Breast epithelium (tissue), 4 donors: ENCODE results near the gene ME3. TPM values are rescaled to one million over a fixed set of nuclear protein-coding genes. Genes with fewer than 3 reads are reported as not detected.

Experiments used
- DNase-seq, 2 donors: peaks; one replicate each; pipeline ENCODE4 v3.0.0-alpha.2; 2019; ENCODE audit warnings: low spot score in 2 of 2
- H3K27ac ChIP-seq, 2 donors: fragments of 200-600 bp; sonication (generic) in 1 of 2; one replicate each; pipeline ENCODE4 v1.5.1; 2016 to 2019; ENCODE audit warnings: mild to moderate bottlenecking in 1 of 2
- H3K27me3 ChIP-seq, 2 donors: fragments of 200-600 bp; sonication (generic) in 1 of 2; one replicate each; pipeline versions ENCODE4 v1.5.1 to v1.6.0; 2017 to 2019; ENCODE audit warnings: control low read depth in 1 of 2, mild to moderate bottlenecking in 1 of 2
- H3K36me3 ChIP-seq: fragments of 200-600 bp; one replicate; pipeline ENCODE4 v1.5.1; 2019
- H3K4me1 ChIP-seq, 2 donors: fragments of 200-600 bp; sonication (generic); one replicate each; pipeline ENCODE4 v1.5.1; 2016 to 2019; ENCODE audit warnings: control low read depth in 1 of 2
- H3K4me3 ChIP-seq, 3 donors: fragments of 200-600 bp; sonication (generic); 1 replicate in 2 of 3; 2 replicates in 1 of 3; pipeline ENCODE4 v1.5.1; 2016 to 2019; ENCODE audit warnings: mild to moderate bottlenecking in 3 of 3, moderate library complexity in 2 of 3
- H3K9me3 ChIP-seq, 2 donors: fragments of 200-600 bp; sonication (generic) in 1 of 2; one replicate each; pipeline ENCODE4 v1.5.1; 2016 to 2019; ENCODE audit warnings: control low read depth in 1 of 2
- CTCF ChIP-seq, 3 donors: fragments of 450-650 bp; IDR thresholded peaks; one replicate each; pipeline ENCODE4 v1.5.1; 2016 to 2017; ENCODE audit warnings: antibody characterized with exemption in 3 of 3, mild to moderate bottlenecking in 3 of 3, moderate library complexity in 3 of 3
- POLR2A ChIP-seq: fragments of 450-650 bp; IDR thresholded peaks from one replicate; pipeline ENCODE4 v1.6.1; 2016; ENCODE audit warnings: antibody characterized with exemption, mild to moderate bottlenecking, moderate library complexity
- POLR2AphosphoS5 ChIP-seq, 3 donors: sonication (generic); formaldehyde crosslinking; IDR thresholded peaks; one replicate each; pipeline ENCODE4 v1.6.1; 2017; ENCODE audit warnings: antibody characterized with exemption in 3 of 3
- intact Hi-C: fragments of 100-400 bp; cut with DNase I; formaldehyde crosslinking; loops from one replicate; pipeline ENCODE4 v1.15.1; 2023; ENCODE audit warnings: low total_unique reads
- total RNA-seq, 3 donors: library from RNA; depleted of rRNA; stranded (reverse); fragments of >200 nt; gene quantifications; one replicate each; pipeline ENCODE4 v1.1.0, GENCODE V29; 2016

Gene ME3
- total RNA-seq, 3 donors from 2014 or later: 53.0 to 68.5 (median 56.3) TPM

- Histone ChIP-seq H3K4me3 (no peak overlapping the region), H3K36me3 (no peaks in the 10 kb centered on the region), H3K27me3 (no peaks in the 10 kb centered on the region), H3K9me3 (no peaks in the 10 kb centered on the region), H3K27ac (no peak overlapping the region), H3K4me1 (peaks cover 0 to 1% of the 10 kb centered on the region in 2 donors)
- TF ChIP-seq POLR2A: no peak
- TF ChIP-seq POLR2AphosphoS5 (IDR thresholded peaks at IDR 0.05): no peak
- no peak for TF ChIP-seq CTCF (IDR thresholded peaks at IDR 0.05)
- no peak for DNase-seq
- intact Hi-C loops: no loop called here
Observed at GRCh38 chr11:86625544-86625943, 46.9 kb downstream of the ME3 start.

- peaks cover 0 to 2% of the 10 kb centered on the region in 2 donors for H3K4me1 ChIP-seq
- no peak overlapping the region for H3K27ac ChIP-seq
- H3K9me3 ChIP-seq: no peaks in the 10 kb centered on the region
- intact Hi-C loops: no loop called here
- H3K27me3 ChIP-seq: no peaks in the 10 kb centered on the region
- DNase-seq: no peak
- TF ChIP-seq POLR2AphosphoS5 (IDR thresholded peaks at IDR 0.05) (no peak), CTCF (IDR thresholded peaks at IDR 0.05) (no peak), POLR2A (no peak)
- H3K4me3 ChIP-seq: no peak overlapping the region
- no peaks in the 10 kb centered on the region for H3K36me3 ChIP-seq
Observed at GRCh38 chr11:86624366-86624765, 48.0 kb downstream of the ME3 start.

- Histone ChIP-seq H3K4me3 (no peak overlapping the region), H3K27me3 (no peaks in the 10 kb centered on the region), H3K4me1 (peaks cover 0 to 2% of the 10 kb centered on the region in 2 donors), H3K27ac (peak overlapping the region in 1 of 2 donors; percentile 27), H3K9me3 (no peaks in the 10 kb centered on the region), H3K36me3 (no peaks in the 10 kb centered on the region)
- DNase-seq: no peak
- TF ChIP-seq POLR2A: no peak
- no peak for TF ChIP-seq POLR2AphosphoS5 (IDR thresholded peaks at IDR 0.05)
- no peak for TF ChIP-seq CTCF (IDR thresholded peaks at IDR 0.05)
- intact Hi-C loops: no loop called here
Observed at GRCh38 chr11:86623736-86624135, 48.7 kb downstream of the ME3 start.

GRCh38 chr11:86623041-86623621 is 49.3 kb downstream of the ME3 start:
- Histone ChIP-seq H3K4me1 (peaks cover 0 to 2% of the 10 kb centered on the region in 2 donors), H3K27ac (peak overlapping the region in 1 of 2 donors; percentile 27), H3K27me3 (no peaks in the 10 kb centered on the region), H3K36me3 (no peaks in the 10 kb centered on the region), H3K4me3 (no peak overlapping the region), H3K9me3 (no peaks in the 10 kb centered on the region)
- no peak for DNase-seq
- intact Hi-C loops: no loop called here
- TF ChIP-seq POLR2A (no peak), CTCF (IDR thresholded peaks at IDR 0.05) (no peak), POLR2AphosphoS5 (IDR thresholded peaks at IDR 0.05) (no peak)

GRCh38 chr11:86621854-86622253 is 50.6 kb downstream of the ME3 start:
- H3K4me3 ChIP-seq: no peak overlapping the region
- peak overlapping the region; percentile 44 to 66 for H3K27ac ChIP-seq
- H3K9me3 ChIP-seq: no peaks in the 10 kb centered on the region
- H3K27me3 ChIP-seq: no peaks in the 10 kb centered on the region
- peaks cover 0 to 2% of the 10 kb centered on the region in 2 donors for H3K4me1 ChIP-seq
- DNase-seq: no peak
- intact Hi-C loops: no loop called here
- H3K36me3 ChIP-seq: no peaks in the 10 kb centered on the region
- no peak for TF ChIP-seq POLR2A
- TF ChIP-seq POLR2AphosphoS5 (IDR thresholded peaks at IDR 0.05): no peak
- TF ChIP-seq CTCF (IDR thresholded peaks at IDR 0.05): no peak
